GM12892 (cell line): ENCODE measurements around the gene HTRA2.

Source experiments
- POLR2A ChIP-seq: IDR thresholded peaks from 2 replicates; pipeline ENCODE4 v1.6.1; 2011; ENCODE audit warnings: low read depth, low read length, control low read depth
- POLR2AphosphoS5 ChIP-seq: IDR thresholded peaks from 2 replicates; pipeline ENCODE4 v1.6.1; 2011; ENCODE audit warnings: low read depth, low read length, control low read depth
- TAF1 ChIP-seq: IDR thresholded peaks from 2 replicates; pipeline ENCODE4 v1.6.1; 2011; ENCODE audit warnings: low read depth, mild to moderate bottlenecking, control low read depth, low read length, borderline replicate concordance

GRCh38 chr2:74491648-74492544 is 37.8 kb upstream of the HTRA2 start:
- TF ChIP-seq POLR2A (no peak), TAF1 (no peak), POLR2AphosphoS5 (no peak)
